ENCODE data around the gene NRP2. TPM values are rescaled to one million over a fixed set of nuclear protein-coding genes. Genes with fewer than 3 reads are reported as not detected.
A peak's percentile ranks its signal among the peaks of the same experiment; 100 is the strongest.

NRP2 gene
- total RNA-seq, 3 donors from 2014 or later: 18.4 to 32.0 (median 23.9) TPM

- H3K36me3 ChIP-seq: no peaks in the 10 kb centered on the region
- DNase-seq (ENCODE audit: low spot score in 2 of 2): no peak
- H3K9me3 ChIP-seq: no peaks in the 10 kb centered on the region
- no peak for TF ChIP-seq CTCF (IDR thresholded peaks at IDR 0.05)
- no peak for TF ChIP-seq POLR2A (IDR thresholded peaks at IDR 0.05)
- TF ChIP-seq POLR2AphosphoS5 (IDR thresholded peaks at IDR 0.05): no peak
- intact Hi-C loops (cut with DNase I; ENCODE audit: low total_unique reads): loop anchor here (1.0 kb wide), 1 partner anchor 37 kb away; no protein-coding TSS in a partner anchor
- no peak overlapping the region for H3K4me3 ChIP-seq
- H3K27ac ChIP-seq: no peak overlapping the region
- peaks cover 0 to 13% of the 10 kb centered on the region in 2 donors for H3K4me1 ChIP-seq
- no peaks in the 10 kb centered on the region for H3K27me3 ChIP-seq
Measured at GRCh38 chr2:205730701-205731582, 48.6 kb downstream of the NRP2 start.

GRCh38 chr2:205731583-205731981, 49.3 kb downstream of the NRP2 start:
- H3K27me3 ChIP-seq: no peaks in the 10 kb centered on the region
- H3K27ac ChIP-seq: no peak overlapping the region
- no peaks in the 10 kb centered on the region for H3K36me3 ChIP-seq
- no peak for DNase-seq (ENCODE audit: low spot score in 2 of 2)
- intact Hi-C loops (cut with DNase I; ENCODE audit: low total_unique reads): no loop called here
- peaks cover 0 to 13% of the 10 kb centered on the region in 2 donors for H3K4me1 ChIP-seq
- no peaks in the 10 kb centered on the region for H3K9me3 ChIP-seq
- H3K4me3 ChIP-seq: no peak overlapping the region
- no peak for TF ChIP-seq POLR2A (IDR thresholded peaks at IDR 0.05)
- no peak for TF ChIP-seq CTCF (IDR thresholded peaks at IDR 0.05)
- no peak for TF ChIP-seq POLR2AphosphoS5 (IDR thresholded peaks at IDR 0.05)

GRCh38 chr2:205732314-205732713, 50.0 kb downstream of the NRP2 start:
- Histone ChIP-seq H3K4me1 (peaks cover 0 to 13% of the 10 kb centered on the region in 2 donors), H3K27me3 (no peaks in the 10 kb centered on the region), H3K36me3 (no peaks in the 10 kb centered on the region), H3K4me3 (no peak overlapping the region), H3K9me3 (no peaks in the 10 kb centered on the region), H3K27ac (no peak overlapping the region)
- intact Hi-C loops (cut with DNase I; ENCODE audit: low total_unique reads): no loop called here
- no peak for DNase-seq (ENCODE audit: low spot score in 2 of 2)
- TF ChIP-seq CTCF (IDR thresholded peaks at IDR 0.05) (no peak), POLR2AphosphoS5 (IDR thresholded peaks at IDR 0.05) (no peak), POLR2A (IDR thresholded peaks at IDR 0.05) (no peak)

- no peaks in the 10 kb centered on the region for H3K36me3 ChIP-seq
- no peaks in the 10 kb centered on the region for H3K27me3 ChIP-seq
- peak overlapping the region; percentile 42 to 63 for H3K27ac ChIP-seq
- intact Hi-C loops (cut with DNase I; ENCODE audit: low total_unique reads): no loop called here
- no peak for DNase-seq (ENCODE audit: low spot score in 2 of 2)
- H3K4me3 ChIP-seq: no peak overlapping the region
- peaks cover 0 to 13% of the 10 kb centered on the region in 2 donors for H3K4me1 ChIP-seq
- H3K9me3 ChIP-seq: no peaks in the 10 kb centered on the region
- TF ChIP-seq CTCF (IDR thresholded peaks at IDR 0.05) (no peak), POLR2AphosphoS5 (IDR thresholded peaks at IDR 0.05) (no peak), POLR2A (IDR thresholded peaks at IDR 0.05) (no peak)
Measured at GRCh38 chr2:205733082-205733481, 50.8 kb downstream of the NRP2 start.

- peak overlapping the region; percentile 42 to 63 for H3K27ac ChIP-seq
- intact Hi-C loops (cut with DNase I; ENCODE audit: low total_unique reads): no loop called here
- no peak for DNase-seq (ENCODE audit: low spot score in 2 of 2)
- TF ChIP-seq POLR2AphosphoS5 (IDR thresholded peaks at IDR 0.05) (no peak), CTCF (IDR thresholded peaks at IDR 0.05) (no peak), POLR2A (IDR thresholded peaks at IDR 0.05) (no peak)
- peaks cover 0 to 13% of the 10 kb centered on the region in 2 donors for H3K4me1 ChIP-seq
- no peaks in the 10 kb centered on the region for H3K27me3 ChIP-seq
- H3K9me3 ChIP-seq: no peaks in the 10 kb centered on the region
- H3K36me3 ChIP-seq: no peaks in the 10 kb centered on the region
- H3K4me3 ChIP-seq: no peak overlapping the region
Measured at GRCh38 chr2:205733648-205734047, 51.3 kb downstream of the NRP2 start.
